ENCODE measurements around the gene MUSTN1.

Gene MUSTN1

DNA sequence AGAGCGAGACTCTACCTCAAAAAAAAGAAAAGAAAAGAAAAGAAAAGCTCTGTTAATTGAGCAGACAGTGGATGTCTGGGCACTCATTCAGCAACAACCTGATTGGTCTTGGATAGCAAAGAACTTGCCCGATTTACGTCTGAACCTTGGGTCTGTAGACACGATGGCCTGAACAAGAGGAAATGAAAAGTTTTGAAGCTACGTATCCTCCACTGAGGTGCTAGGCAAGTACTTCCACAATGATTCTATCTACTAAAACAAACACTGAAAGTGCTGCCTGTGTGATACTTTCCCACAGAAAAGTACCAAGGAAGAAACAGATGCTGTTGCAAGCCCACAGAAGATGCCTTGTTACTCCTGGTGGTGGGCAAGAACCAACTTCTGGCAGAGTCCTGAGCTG is 21.8 kb upstream of the MUSTN1 start:
- H3K4me3 ChIP-seq (ENCODE audit: low read depth, low read length), result no peak overlapping the region
- DNase-seq (ENCODE audit: low read depth), result no peak
- TF ChIP-seq CTCF (IDR thresholded peaks at IDR 0.05; ENCODE audit: control insufficient read depth, extremely low read depth, insufficient read depth), result no peak

GRCh38 chr3:52854013-52854412 is 19.2 kb upstream of the MUSTN1 start:
- TF ChIP-seq CTCF (IDR thresholded peaks at IDR 0.05; ENCODE audit: control insufficient read depth, extremely low read depth, insufficient read depth), result no peak
- H3K4me3 ChIP-seq (ENCODE audit: low read depth, low read length), result no peak overlapping the region
- DNase-seq (ENCODE audit: low read depth), result no peak

DNA sequence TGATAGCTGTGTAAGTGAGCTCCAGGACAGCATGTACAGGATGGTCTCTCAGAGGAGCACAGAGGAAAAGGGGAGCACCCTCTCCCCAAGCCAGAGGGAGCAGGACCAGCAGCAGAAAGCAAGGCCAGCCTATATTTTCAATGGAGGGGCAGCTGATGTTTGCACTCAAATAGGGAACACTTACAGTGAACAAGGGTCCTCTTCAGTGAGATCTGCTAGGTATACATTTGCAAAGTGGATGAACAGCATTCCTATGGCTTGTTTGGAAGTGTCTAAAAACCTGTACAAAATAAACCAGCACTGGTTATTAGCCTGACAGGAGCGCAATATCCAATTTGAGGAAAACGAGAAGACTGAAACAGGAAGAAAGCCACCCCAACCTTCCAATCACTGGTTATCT is 17.6 kb upstream of the MUSTN1 start:
- H3K4me3 ChIP-seq (ENCODE audit: low read depth, low read length), result no peak overlapping the region
- TF ChIP-seq CTCF (IDR thresholded peaks at IDR 0.05; ENCODE audit: control insufficient read depth, extremely low read depth, insufficient read depth), result no peak
- DNase-seq (ENCODE audit: low read depth), result no peak

GRCh38 chr3:52851348-52851747 is 16.5 kb upstream of the MUSTN1 start:
- H3K4me3 ChIP-seq (ENCODE audit: low read depth, low read length), result no peak overlapping the region
- TF ChIP-seq CTCF (IDR thresholded peaks at IDR 0.05; ENCODE audit: control insufficient read depth, extremely low read depth, insufficient read depth), result peak; percentile 83
- DNase-seq (ENCODE audit: low read depth), result peak; percentile 52

- H3K4me3 ChIP-seq (ENCODE audit: low read depth, low read length), result no peak overlapping the region
- no peak for TF ChIP-seq CTCF (IDR thresholded peaks at IDR 0.05; ENCODE audit: control insufficient read depth, extremely low read depth, insufficient read depth)
- no peak for DNase-seq (ENCODE audit: low read depth)
Observed at GRCh38 chr3:52849656-52850055, 14.8 kb upstream of the MUSTN1 start.

DNA sequence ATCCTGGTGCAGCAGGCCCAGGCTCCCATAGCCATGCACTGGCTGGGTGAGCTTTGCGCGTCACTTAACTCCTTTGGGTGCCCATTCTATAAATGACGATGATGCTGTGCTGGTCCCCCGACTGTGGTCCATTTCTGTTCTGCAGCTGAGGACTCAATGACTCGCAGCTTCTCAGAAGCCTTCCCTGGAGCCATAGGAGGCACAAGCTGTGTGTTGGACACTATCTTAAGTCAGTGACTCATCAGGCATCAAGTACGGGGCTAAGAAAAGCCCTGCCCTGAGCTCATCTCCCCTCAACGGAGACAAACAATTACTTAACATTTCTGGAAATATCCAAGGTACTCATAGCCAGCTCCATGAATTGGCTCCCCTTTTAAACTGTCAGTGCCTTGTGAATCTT is 13.8 kb upstream of the MUSTN1 start:
- no peak overlapping the region for H3K4me3 ChIP-seq (ENCODE audit: low read depth, low read length)
- no peak for DNase-seq (ENCODE audit: low read depth)
- no peak for TF ChIP-seq CTCF (IDR thresholded peaks at IDR 0.05; ENCODE audit: control insufficient read depth, extremely low read depth, insufficient read depth)

- TF ChIP-seq CTCF (IDR thresholded peaks at IDR 0.05; ENCODE audit: control insufficient read depth, extremely low read depth, insufficient read depth), result no peak
- DNase-seq (ENCODE audit: low read depth), result no peak
- no peak overlapping the region for H3K4me3 ChIP-seq (ENCODE audit: low read depth, low read length)
Observed at GRCh38 chr3:52847726-52848125, 12.9 kb upstream of the MUSTN1 start.
